Measurements from ENCODE around the gene ZNF646.
"Not testable (repeated sequence)": the region's sequence is repeated elsewhere in the genome, so short reads cannot be mapped to it uniquely, and the experiment has no call there.

Gene ZNF646

GRCh38 chr16:31084584-31085302 is 10.5 kb downstream of the ZNF646 start:
- DNase-seq (ENCODE audit: low spot score): no peak

GRCh38 chr16:31085411-31085810 is 11.2 kb downstream of the ZNF646 start:
- no peak for DNase-seq (ENCODE audit: low spot score)

GRCh38 chr16:31085873-31086628 is 11.8 kb downstream of the ZNF646 start:
- DNase-seq (ENCODE audit: low spot score): no peak

- no peak for DNase-seq (ENCODE audit: low spot score)
Measured at GRCh38 chr16:31086629-31086906, 12.3 kb downstream of the ZNF646 start.

- DNase-seq (ENCODE audit: low spot score): no peak
Measured at GRCh38 chr16:31087481-31087880, 13.3 kb downstream of the ZNF646 start.

- no peak for DNase-seq (ENCODE audit: low spot score)
Measured at GRCh38 chr16:31087971-31088370, 13.7 kb downstream of the ZNF646 start.

GRCh38 chr16:31088459-31089183 is 14.4 kb downstream of the ZNF646 start, which contains the start of gene PRSS53:
Gene PRSS53 (minus strand): TSS chr16:31088943. CDS start chr16:31088809, 134 bp downstream.
- no peak for DNase-seq (ENCODE audit: low spot score)

GRCh38 chr16:31089199-31089598 is 15.0 kb downstream of the ZNF646 start:
- DNase-seq (ENCODE audit: low spot score): no peak

GRCh38 chr16:31090540-31090939 is 16.3 kb downstream of the ZNF646 start:
- DNase-seq (ENCODE audit: low spot score): no peak

- DNase-seq (ENCODE audit: low spot score): no peak
Measured at GRCh38 chr16:31092330-31092729, 18.1 kb downstream of the ZNF646 start.

GRCh38 chr16:31093132-31093703 is 19.0 kb downstream of the ZNF646 start:
- DNase-seq (ENCODE audit: low spot score): no peak

- no peak for DNase-seq (ENCODE audit: low spot score)
Measured at GRCh38 chr16:31094088-31094423, 19.8 kb downstream of the ZNF646 start.

- DNase-seq (ENCODE audit: low spot score): peak; percentile 98
Measured at GRCh38 chr16:31094424-31095120, 20.4 kb downstream of the ZNF646 start, which contains the start of gene VKORC1. Gene VKORC1 (minus strand): TSS chr16:31094797. CDS start chr16:31094729, 68 bp downstream.

- DNase-seq (ENCODE audit: low spot score): no peak
Measured at GRCh38 chr16:31099860-31100638, 25.8 kb downstream of the ZNF646 start.

- DNase-seq (ENCODE audit: low spot score): not testable (repeated sequence)
Measured at GRCh38 chr16:31100876-31101641, 26.8 kb downstream of the ZNF646 start.

- peak; percentile 74 for DNase-seq (ENCODE audit: low spot score)
Measured at GRCh38 chr16:31105677-31106213, 31.5 kb downstream of the ZNF646 start.

- DNase-seq (ENCODE audit: low spot score): no peak
Measured at GRCh38 chr16:31106509-31107464, 32.6 kb downstream of the ZNF646 start.

- no peak for DNase-seq (ENCODE audit: low spot score)
Measured at GRCh38 chr16:31107465-31107867, 33.2 kb downstream of the ZNF646 start.

All from LoVo (cell line).